GM18498 (cell line): ENCODE results near the gene PDE1C.

Experiments used
- ATAC-seq: cut with Tn5 transposase; IDR thresholded peaks from one replicate; pipeline ENCODE4 v1.9.1; 2021; ENCODE audit warnings: mild to moderate bottlenecking, moderate library complexity; ENCODE audit not compliant: unreplicated experiment

The PDE1C gene

GRCh38 chr7:32075612-32076011 is 5.4 kb upstream of the PDE1C start:
- ATAC-seq: no peak

DNA sequence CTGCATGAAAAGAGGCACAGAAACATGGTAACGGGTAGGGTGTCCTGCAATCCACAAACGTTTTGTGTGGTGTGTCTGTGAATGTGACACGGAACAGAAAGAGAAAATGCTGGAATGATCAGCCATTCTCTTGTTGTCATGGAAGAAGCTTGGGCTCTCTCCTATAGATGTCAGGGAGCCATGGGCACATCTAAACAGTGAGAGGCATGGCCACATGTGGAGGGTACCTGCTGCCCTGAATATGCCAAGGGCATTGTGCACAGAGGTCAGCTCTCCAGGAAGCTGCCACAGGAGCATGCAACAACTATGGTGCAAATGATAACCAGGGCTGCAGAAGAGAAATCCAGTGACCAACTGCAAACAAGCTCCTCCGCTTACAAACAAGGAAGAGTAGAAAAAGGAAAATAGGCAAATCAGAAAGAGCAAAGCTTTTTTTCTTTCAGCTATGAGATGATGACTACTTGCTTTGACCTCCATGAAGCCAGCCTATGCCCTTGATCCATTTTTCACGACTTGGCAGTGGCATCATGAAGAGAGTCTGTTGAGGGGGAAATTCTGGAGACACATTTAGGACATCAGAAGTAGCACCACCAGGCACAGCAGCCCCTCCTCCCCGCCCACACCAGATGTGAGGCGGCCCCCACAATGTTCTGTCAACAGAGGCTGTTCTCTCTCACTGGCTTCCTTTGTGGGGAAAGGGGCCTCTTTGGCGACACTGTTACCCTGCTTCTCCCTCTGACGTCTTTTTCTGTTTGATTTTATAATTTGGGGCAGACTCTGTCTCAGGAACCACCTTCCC is 4.8 kb upstream of the PDE1C start:
- ATAC-seq: no peak

- ATAC-seq: no peak
These were observed 3.3 kb upstream of the PDE1C start for GRCh38 chr7:32073533-32073932.

GRCh38 chr7:32072397-32072796 is 2.2 kb upstream of the PDE1C start:
- no peak for ATAC-seq

GRCh38 chr7:32071466-32072091 is 1.4 kb upstream of the PDE1C start:
- ATAC-seq: no peak

- no peak for ATAC-seq
These were observed 179 bp downstream of the PDE1C start for GRCh38 chr7:32070051-32070405.

DNA sequence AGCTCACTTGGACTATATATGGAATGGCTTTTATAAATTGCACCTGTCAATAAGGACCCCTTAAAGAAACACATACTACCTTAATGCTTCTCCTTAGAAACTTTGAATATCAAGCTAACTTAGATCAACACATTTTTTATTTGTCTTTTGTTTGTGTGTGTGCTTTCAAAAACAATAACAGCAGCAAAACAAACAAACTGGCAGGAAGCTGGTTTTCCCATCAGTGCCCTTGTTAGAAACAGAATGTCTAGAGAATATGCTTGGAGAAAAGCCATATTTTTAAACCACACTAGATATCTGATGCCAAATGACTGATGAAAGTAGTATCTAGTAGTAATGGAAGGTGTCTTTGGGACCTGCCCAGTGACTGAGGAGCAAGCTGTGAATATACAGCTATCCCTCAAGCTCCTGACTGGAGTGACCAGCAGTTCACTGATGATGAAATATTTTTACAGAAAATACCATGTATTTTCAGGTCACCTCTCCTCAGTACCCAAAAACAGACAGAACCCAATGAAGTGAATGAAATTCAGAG is 1.0 kb downstream of the PDE1C start:
- ATAC-seq: no peak

DNA sequence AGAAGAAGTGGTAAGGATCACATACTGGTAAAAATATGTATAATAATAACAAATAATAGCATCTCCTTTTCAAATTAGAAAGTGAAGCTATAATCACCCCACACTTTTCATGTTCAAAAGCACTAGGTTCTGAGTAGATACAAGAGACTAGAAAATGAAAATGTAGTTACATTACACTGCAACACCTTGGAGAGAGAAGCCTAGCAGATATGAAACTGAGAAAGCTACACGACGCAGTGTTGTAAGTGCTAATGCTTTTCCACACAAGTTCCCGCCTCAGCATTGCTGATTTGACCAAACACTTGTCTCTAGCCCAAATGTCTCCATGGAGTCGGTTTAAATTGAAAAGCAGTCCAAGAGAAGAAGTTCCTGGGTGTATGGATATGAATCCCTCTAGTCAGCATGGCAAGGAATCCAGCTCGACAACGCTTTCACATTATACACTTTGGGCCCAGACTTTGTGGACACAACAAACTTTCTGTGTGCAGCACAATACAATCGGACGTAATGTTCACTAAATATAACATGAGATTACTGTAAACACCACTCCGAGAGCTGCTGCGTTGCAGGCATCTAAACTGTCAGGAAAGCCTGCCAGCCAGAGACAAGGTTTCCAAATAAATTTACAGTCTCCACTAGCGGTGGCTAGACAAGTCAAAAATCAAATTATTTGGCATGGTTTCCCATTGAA is 1.7 kb downstream of the PDE1C start:
- peak; percentile 46 for ATAC-seq

DNA sequence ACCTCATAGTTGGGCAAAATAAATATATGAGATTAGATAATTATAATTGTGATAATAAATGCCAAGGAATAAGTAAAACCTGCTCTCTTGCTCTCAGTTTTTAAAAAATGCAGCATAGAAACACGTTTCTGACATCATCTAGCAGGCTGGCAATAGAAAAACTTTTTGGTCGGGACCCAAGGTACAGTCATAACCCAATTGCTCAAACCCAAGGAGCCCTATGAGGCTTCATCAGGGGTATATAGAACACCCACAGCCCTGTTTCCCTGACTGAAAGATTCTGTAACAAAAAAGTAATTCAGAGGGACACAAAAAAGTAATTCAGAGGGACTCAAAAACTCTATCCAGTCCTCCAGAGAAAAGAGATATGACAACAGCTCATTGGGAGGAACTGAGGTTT is 3.8 kb downstream of the PDE1C start:
- no peak for ATAC-seq

- no peak for ATAC-seq
These were observed 6.6 kb downstream of the PDE1C start for GRCh38 chr7:32063614-32064013.

DNA sequence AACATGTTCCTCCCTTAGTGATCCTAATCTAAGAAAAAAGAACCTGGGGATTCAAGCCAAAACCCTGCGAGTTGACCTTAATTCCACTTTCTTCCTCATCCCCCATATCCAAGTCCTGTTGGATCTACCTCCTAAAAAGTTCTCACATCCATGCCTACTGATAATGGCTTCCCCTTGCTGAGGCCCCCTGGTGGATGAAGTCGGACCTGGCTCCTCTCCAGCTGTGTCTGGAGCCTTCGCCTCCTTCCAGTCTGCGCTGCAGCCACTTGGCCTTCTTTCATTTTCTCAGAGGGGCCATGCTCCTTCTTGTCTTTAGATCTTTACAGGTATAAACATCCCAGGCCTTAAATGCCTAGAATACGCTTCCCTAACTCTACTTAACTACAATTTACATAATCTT is 8.1 kb downstream of the PDE1C start:
- no peak for ATAC-seq

GRCh38 chr7:32061346-32061745 is 8.9 kb downstream of the PDE1C start:
- no peak for ATAC-seq

- no peak for ATAC-seq
These were observed 10.8 kb downstream of the PDE1C start for GRCh38 chr7:32059289-32060011.

GRCh38 chr7:32058002-32058401 is 12.2 kb downstream of the PDE1C start:
- no peak for ATAC-seq

DNA sequence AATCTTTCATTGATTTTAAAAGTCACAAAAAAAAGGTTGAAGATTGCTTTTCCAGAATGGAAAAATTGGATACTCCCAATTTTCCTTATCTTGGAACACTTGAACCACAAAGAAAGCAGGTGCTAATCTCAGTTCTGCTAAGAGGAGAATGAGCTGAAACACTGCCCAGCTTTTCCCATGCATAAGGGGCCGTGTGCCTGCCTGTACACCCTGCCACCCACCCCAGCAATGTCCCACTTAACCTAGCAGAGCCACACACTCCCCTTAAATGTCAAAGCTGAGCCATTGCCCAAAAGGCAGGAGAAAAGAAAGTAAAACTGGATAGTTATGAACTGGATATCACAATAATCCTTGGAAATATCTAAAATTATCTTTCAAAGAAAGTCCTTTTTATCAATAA is 13.4 kb downstream of the PDE1C start:
- ATAC-seq: no peak

GRCh38 chr7:32053204-32053603 is 17.0 kb downstream of the PDE1C start:
- ATAC-seq: no peak

GRCh38 chr7:32051128-32051527 is 19.1 kb downstream of the PDE1C start:
- ATAC-seq: no peak

DNA sequence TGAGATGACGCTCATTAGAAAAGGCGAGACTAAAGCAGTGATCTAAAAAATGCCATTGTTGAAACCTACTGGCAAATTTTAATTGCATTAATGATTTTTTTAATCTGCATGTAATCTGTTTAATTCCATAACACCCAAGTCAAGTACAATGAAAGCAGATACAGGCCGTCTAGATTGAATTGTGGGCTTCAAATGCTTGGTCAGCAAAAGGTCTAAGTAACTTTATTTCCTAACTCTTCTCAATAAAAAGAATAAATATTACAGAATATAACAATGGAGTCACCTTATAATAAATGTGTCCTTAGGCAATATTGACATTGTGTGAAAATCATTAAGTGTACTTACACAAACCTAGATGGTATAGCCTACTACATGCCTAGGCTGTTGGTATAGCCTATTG is 20.6 kb downstream of the PDE1C start:
- no peak for ATAC-seq

- peak; percentile 65 for ATAC-seq
These were observed 21.2 kb downstream of the PDE1C start for GRCh38 chr7:32048970-32049491.

GRCh38 chr7:32047801-32048200 is 22.4 kb downstream of the PDE1C start:
- ATAC-seq: no peak

- peak; percentile 42 for ATAC-seq
These were observed 23.1 kb downstream of the PDE1C start for GRCh38 chr7:32047075-32047474.
